ENCODE measurements around the gene CST6.
A peak's percentile ranks its signal among the peaks of the same experiment; 100 is the strongest.

Gene CST6

DNA sequence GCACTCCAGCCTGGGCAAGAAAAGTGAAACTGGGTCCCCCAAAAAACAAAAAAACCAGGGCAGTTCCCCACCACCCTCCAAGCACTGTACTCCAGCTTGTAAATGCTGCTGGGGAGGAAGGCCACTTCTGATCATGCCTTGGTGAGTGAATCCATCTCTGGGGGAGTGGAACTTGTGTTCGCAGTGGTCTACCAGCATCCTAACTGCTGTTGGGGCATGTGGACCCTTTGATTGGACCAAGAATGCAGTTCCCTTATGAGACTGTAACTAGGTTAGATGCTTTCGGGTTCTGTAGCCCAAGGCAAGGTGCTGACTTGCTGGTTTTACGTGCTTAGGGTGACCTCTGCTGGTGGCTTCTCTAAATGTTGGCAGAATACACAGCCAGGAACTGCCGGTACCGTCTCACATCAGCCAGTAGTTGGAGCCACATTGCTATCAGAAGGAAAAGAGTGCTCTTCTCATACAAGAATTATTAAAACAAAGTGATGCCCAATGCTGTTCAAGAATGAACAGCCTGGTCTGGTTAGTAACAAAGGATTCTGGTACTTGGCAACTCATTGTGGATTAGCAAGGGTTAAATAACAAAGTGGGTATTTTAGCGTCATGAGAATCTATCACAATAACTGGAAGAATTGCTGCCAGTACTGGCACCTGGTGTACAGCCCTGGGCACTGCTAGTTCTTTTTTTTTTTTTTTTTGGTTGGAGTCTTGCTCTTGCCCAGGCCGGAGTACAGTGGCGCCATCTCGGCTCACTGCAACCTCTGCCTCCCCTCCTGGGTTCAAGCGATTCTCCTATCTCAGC, 22.8 kb upstream of the CST6 start:
- H3K36me3 ChIP-seq (ENCODE audit: control insufficient read depth, insufficient read depth, low read length) = peaks cover 3% of the 10 kb centered on the region; the same call in 1 of the 2 replicates
- H3K27ac ChIP-seq (ENCODE audit: low read depth, low read length) = no peak overlapping the region
- H3K4me1 ChIP-seq (ENCODE audit: control insufficient read depth, insufficient read depth, low read length) = no peaks in the 10 kb centered on the region
- no peak overlapping the region for H3K9ac ChIP-seq (ENCODE audit: low read length)
- no peaks in the 10 kb centered on the region for H3K27me3 ChIP-seq (ENCODE audit: control insufficient read depth, insufficient read depth, low read length)
- H3K9me3 ChIP-seq (ENCODE audit: control insufficient read depth, insufficient read depth, low read depth, low read length) = no peaks in the 10 kb centered on the region
- H3K4me3 ChIP-seq (ENCODE audit: low read depth, low read length) = no peak overlapping the region

DNA sequence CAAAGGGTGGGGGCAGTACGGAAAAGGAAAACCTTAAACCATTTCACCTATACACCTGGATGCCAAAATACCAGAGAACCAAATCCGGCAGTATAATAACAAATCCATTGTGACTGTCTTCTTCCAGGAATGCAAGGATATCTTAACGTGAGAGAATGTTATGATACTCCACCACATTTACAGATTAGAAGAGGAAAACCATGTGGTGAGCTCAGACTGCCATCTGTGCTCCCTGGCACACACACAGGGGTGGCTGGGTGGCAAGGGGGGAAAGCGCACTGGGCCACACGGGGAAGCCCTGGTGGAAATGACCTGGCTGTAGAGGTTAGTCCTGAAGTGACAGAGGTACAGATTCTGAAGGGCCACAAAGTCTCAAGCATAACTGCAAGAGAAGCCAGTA, 19.8 kb upstream of the CST6 start:
- Histone ChIP-seq H3K27ac (ENCODE audit: low read depth, low read length) (no peak overlapping the region), H3K9me3 (ENCODE audit: control insufficient read depth, insufficient read depth, low read depth, low read length) (no peaks in the 10 kb centered on the region), H3K27me3 (ENCODE audit: control insufficient read depth, insufficient read depth, low read length) (no peaks in the 10 kb centered on the region), H3K4me1 (ENCODE audit: control insufficient read depth, insufficient read depth, low read length) (no peaks in the 10 kb centered on the region), H3K9ac (ENCODE audit: low read length) (no peak overlapping the region), H3K36me3 (ENCODE audit: control insufficient read depth, insufficient read depth, low read length) (peaks cover 4% of the 10 kb centered on the region; the same call in 1 of the 2 replicates), H3K4me3 (ENCODE audit: low read depth, low read length) (no peak overlapping the region)

DNA sequence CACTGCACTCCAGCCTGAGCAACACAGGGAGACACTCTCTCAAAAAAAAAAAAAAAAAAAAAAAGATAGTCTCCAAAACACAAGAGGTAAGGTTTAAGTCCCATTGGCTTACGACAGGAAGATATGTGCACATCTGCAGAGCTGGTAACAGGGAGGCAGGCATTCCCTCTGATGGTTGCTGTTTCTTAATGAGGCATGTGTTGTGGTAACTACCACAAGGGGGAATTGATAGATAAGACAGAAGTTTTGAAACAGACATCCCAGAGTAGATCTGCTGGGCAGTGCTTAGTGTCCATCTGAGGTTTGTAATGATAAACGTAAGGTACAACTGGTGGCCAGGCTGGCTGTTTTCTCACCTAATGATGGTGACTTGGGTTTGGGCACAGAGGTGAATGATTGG, 14.5 kb upstream of the CST6 start:
- Histone ChIP-seq H3K27ac (ENCODE audit: low read depth, low read length) (no peak overlapping the region), H3K4me3 (ENCODE audit: low read depth, low read length) (no peak overlapping the region), H3K4me1 (ENCODE audit: control insufficient read depth, insufficient read depth, low read length) (no peaks in the 10 kb centered on the region), H3K36me3 (ENCODE audit: control insufficient read depth, insufficient read depth, low read length) (peaks cover 35% of the 10 kb centered on the region), H3K27me3 (ENCODE audit: control insufficient read depth, insufficient read depth, low read length) (no peaks in the 10 kb centered on the region), H3K9me3 (ENCODE audit: control insufficient read depth, insufficient read depth, low read depth, low read length) (no peaks in the 10 kb centered on the region), H3K9ac (ENCODE audit: low read length) (no peak overlapping the region)

DNA sequence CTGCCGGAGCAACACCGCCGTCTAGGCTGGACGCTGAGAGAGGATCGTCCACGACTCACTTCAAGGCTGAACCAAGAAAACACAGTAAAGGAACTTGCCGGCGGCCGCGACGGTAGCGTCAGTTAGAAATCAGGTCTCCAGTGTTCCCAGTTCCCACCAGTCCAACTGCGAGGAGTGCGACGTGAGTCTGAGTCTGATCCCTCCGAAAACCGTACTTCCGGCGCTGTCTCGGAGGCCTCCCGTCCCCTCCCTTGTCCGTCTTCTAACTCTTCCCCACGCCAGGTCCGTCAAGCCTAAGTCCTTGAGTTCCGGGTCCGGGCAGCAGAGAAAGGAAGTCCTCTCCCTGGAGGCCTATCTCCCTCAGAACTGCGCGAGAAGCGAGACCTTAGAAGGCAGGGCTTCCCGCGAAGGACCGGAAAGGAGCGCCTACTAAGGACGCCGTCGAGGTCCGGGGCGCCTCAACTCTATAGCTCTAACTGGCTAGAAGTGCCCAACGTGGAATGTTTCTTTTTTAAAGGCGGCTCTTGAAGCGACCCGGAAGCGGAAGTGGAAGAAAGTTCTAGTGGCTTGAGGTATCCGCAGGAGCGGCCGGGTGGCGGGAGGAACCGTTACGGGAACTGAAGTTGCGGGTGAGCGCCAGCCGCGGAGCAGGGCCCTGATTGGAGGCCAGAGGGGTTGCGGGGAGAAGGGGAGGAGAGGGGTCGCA, 9.7 kb upstream of the CST6 start, which contains the start of the genes BANF1 and EIF1AD:
BANF1 (plus strand) TSS at position 562 of the 706 bp plus-strand sequence. CDS start 748 bp downstream, outside the sequence.
EIF1AD (minus strand) TSS at position 216 of the 706 bp plus-strand sequence. CDS start 1,768 bp downstream, outside the sequence.
- Histone ChIP-seq H3K27me3 (ENCODE audit: control insufficient read depth, insufficient read depth, low read length) (no peaks in the 10 kb centered on the region), H3K4me3 (ENCODE audit: low read depth, low read length) (peak within 1 kb of the TSS; percentile 84), H3K27ac (ENCODE audit: low read depth, low read length) (peak within 1 kb of the TSS; percentile 84; the same call in 1 of the 2 replicates), H3K4me1 (ENCODE audit: control insufficient read depth, insufficient read depth, low read length) (peaks cover 8% of the 10 kb centered on the region), H3K36me3 (ENCODE audit: control insufficient read depth, insufficient read depth, low read length) (peaks cover 52% of the 10 kb centered on the region), H3K9ac (ENCODE audit: low read length) (peak within 1 kb of the TSS; percentile 77), H3K9me3 (ENCODE audit: control insufficient read depth, insufficient read depth, low read depth, low read length) (no peaks in the 10 kb centered on the region)

DNA sequence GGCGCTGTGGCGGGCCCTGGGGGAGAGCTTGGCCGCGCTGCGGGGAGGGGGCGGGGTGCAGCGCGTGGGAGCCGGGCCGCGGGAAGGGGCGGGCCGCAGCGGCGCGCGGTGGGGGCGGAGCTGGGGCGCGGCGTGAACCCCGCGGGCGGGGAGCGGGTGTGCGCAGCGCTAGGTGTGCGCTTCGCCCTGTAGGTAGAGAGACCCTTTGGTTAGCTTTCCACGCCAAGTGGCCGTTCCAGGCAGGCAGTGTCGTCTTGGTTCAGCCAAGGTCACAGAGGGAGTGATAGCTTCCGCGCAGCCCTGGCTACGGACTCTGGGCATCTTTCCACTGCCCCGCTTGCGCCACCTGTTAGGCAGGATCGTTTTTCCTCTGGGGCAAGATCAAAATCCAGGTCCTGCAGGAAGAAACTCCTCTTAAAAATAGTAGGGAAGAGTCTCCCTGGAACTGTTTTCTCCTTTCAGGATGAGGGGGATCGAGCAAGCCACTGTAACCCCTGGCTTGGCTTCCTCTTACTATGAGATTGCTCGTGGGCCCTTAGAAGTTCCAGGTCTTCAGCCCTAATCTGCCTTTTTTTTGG, 9.1 kb upstream of the CST6 start:
- H3K4me3 ChIP-seq (ENCODE audit: low read depth, low read length) = peak overlapping the region; percentile 84
- H3K27me3 ChIP-seq (ENCODE audit: control insufficient read depth, insufficient read depth, low read length) = no peaks in the 10 kb centered on the region
- H3K9ac ChIP-seq (ENCODE audit: low read length) = peak overlapping the region; percentile 77
- H3K9me3 ChIP-seq (ENCODE audit: control insufficient read depth, insufficient read depth, low read depth, low read length) = no peaks in the 10 kb centered on the region
- peaks cover 14% of the 10 kb centered on the region for H3K4me1 ChIP-seq (ENCODE audit: control insufficient read depth, insufficient read depth, low read length)
- peaks cover 45% of the 10 kb centered on the region for H3K36me3 ChIP-seq (ENCODE audit: control insufficient read depth, insufficient read depth, low read length)
- peak overlapping the region; percentile 84; the same call in 1 of the 2 replicates for H3K27ac ChIP-seq (ENCODE audit: low read depth, low read length)

DNA sequence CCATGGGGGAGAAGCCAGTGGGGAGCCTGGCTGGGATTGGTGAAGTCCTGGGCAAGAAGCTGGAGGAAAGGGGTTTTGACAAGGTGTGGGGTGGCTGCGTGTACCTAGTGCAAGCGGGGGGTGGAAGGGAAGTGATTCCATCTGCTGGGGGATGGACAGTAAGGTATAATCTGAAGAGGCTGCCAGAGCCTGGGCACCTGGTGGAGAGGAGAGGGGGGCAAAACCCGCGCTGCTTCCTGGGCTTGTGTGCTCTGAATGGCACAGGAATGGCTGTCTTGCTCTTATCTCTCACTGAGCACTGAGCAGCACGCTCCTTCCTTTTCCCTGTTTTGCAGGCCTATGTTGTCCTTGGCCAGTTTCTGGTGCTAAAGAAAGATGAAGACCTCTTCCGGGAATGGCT, 8.5 kb upstream of the CST6 start:
- H3K9me3 ChIP-seq (ENCODE audit: control insufficient read depth, insufficient read depth, low read depth, low read length) = no peaks in the 10 kb centered on the region
- H3K4me3 ChIP-seq (ENCODE audit: low read depth, low read length) = peak overlapping the region; percentile 84
- H3K27ac ChIP-seq (ENCODE audit: low read depth, low read length) = no peak overlapping the region
- H3K4me1 ChIP-seq (ENCODE audit: control insufficient read depth, insufficient read depth, low read length) = peaks cover 14% of the 10 kb centered on the region
- H3K9ac ChIP-seq (ENCODE audit: low read length) = peak overlapping the region; percentile 77
- no peaks in the 10 kb centered on the region for H3K27me3 ChIP-seq (ENCODE audit: control insufficient read depth, insufficient read depth, low read length)
- peaks cover 40% of the 10 kb centered on the region for H3K36me3 ChIP-seq (ENCODE audit: control insufficient read depth, insufficient read depth, low read length)

DNA sequence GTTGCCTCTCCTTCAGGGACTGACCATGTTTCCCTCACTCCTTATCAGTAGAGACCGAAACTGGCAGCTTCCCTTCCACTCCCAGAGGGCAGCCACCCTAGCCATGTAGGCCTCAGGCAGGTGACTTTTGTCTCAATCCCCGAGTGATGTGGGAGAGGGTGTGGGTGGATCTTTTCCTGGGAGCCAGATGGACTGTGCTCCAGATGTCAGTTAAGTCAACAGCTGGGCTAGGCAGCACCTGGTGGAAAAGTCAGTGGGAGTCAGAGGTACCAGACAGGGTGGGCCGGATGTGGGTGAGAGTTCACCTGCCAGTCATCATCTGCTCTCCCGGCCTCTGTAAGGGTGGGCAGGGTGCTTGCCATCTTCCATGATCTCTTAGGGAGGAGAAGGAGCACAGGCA, 7.6 kb upstream of the CST6 start:
- H3K9ac ChIP-seq (ENCODE audit: low read length) = no peak overlapping the region
- no peaks in the 10 kb centered on the region for H3K27me3 ChIP-seq (ENCODE audit: control insufficient read depth, insufficient read depth, low read length)
- H3K4me1 ChIP-seq (ENCODE audit: control insufficient read depth, insufficient read depth, low read length) = peaks cover 17% of the 10 kb centered on the region
- H3K27ac ChIP-seq (ENCODE audit: low read depth, low read length) = no peak overlapping the region
- no peaks in the 10 kb centered on the region for H3K9me3 ChIP-seq (ENCODE audit: control insufficient read depth, insufficient read depth, low read depth, low read length)
- H3K4me3 ChIP-seq (ENCODE audit: low read depth, low read length) = no peak overlapping the region
- peaks cover 31% of the 10 kb centered on the region for H3K36me3 ChIP-seq (ENCODE audit: control insufficient read depth, insufficient read depth, low read length)

DNA sequence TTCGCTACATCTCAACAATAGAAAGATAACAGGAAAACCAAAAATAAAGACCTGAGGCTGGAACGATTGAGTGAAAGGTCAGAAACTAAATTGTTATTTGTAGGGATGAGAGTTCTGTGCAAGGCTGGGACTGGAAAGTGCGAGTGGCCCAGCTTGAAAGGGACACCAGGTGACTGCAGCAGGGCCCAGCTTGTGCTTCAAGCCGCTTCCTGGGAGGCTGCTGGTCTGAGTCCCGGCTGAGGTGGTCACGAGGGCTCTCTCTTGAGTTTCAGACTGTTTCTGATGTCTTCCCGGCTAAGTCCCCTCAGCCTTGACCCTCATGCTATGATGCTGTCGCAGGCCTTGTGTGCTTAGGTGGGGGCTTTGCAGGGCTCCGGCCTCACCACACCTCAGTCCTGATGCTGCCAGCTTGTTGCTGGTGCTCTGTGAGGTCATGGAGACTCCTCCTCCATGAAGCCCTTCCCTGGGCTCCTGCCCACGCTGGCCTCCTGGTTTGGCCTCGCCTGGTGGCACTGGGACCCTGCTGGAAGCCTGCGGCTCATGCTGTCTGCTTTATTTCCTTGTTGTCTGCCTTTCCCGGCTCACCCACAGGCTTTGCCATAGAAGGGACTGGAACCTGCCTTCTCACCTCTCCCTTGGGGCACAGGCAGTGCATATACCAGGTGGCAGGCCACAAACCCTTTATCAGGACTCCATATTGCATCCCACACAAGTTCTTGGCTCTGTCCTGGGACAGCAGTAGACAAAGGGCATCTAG, 5.5 kb upstream of the CST6 start:
- Histone ChIP-seq H3K27ac (ENCODE audit: low read depth, low read length) (no peak overlapping the region), H3K9ac (ENCODE audit: low read length) (peak overlapping the region; percentile 27), H3K27me3 (ENCODE audit: control insufficient read depth, insufficient read depth, low read length) (peaks cover 1% of the 10 kb centered on the region), H3K4me3 (ENCODE audit: low read depth, low read length) (no peak overlapping the region), H3K9me3 (ENCODE audit: control insufficient read depth, insufficient read depth, low read depth, low read length) (no peaks in the 10 kb centered on the region), H3K36me3 (ENCODE audit: control insufficient read depth, insufficient read depth, low read length) (peaks cover 18% of the 10 kb centered on the region), H3K4me1 (ENCODE audit: control insufficient read depth, insufficient read depth, low read length) (peaks cover 17% of the 10 kb centered on the region)

DNA sequence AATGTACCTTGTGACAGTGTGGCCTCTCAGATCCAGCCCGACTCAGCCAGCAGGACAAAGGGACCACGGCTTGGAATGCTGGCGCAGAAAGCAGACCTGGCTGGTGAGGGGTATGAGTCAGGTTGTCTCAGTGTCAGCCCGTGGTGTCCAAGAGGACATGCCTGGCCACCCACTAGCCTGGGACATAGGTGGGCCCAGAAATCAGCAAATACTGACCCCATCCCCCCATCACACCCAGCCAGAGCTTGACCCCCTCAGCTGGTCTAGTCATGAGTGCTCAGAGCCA, 5.0 kb upstream of the CST6 start:
- peaks cover 18% of the 10 kb centered on the region for H3K36me3 ChIP-seq (ENCODE audit: control insufficient read depth, insufficient read depth, low read length)
- H3K27me3 ChIP-seq (ENCODE audit: control insufficient read depth, insufficient read depth, low read length) = peaks cover 7% of the 10 kb centered on the region
- peak overlapping the region; percentile 27 for H3K9ac ChIP-seq (ENCODE audit: low read length)
- H3K27ac ChIP-seq (ENCODE audit: low read depth, low read length) = no peak overlapping the region
- H3K4me1 ChIP-seq (ENCODE audit: control insufficient read depth, insufficient read depth, low read length) = peaks cover 17% of the 10 kb centered on the region
- no peak overlapping the region for H3K4me3 ChIP-seq (ENCODE audit: low read depth, low read length)
- no peaks in the 10 kb centered on the region for H3K9me3 ChIP-seq (ENCODE audit: control insufficient read depth, insufficient read depth, low read depth, low read length)

DNA sequence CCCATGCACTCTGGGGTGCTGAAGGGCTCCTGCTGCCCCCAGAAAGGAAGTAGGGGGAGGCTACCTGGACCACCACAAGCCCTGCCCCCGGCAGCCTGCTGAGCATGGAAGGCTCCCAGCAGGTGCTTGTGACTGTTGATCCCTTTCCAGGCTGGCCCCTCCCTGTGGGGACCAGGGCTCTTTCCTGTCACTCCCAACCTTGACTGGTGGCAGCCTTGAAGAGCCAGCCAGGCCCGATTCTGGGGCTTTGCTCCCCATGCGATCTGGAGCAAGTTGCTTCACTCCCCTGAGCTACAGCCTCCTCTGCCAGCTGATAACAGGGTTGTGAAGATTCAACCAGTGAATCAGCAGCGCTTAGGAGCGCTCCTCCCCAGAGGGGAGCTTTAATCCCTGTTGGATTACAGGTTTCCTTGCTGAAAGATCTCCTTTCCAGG, 4.6 kb upstream of the CST6 start:
- H3K4me3 ChIP-seq (ENCODE audit: low read depth, low read length) = no peak overlapping the region
- H3K27me3 ChIP-seq (ENCODE audit: control insufficient read depth, insufficient read depth, low read length) = peaks cover 10% of the 10 kb centered on the region
- H3K4me1 ChIP-seq (ENCODE audit: control insufficient read depth, insufficient read depth, low read length) = peaks cover 17% of the 10 kb centered on the region
- no peaks in the 10 kb centered on the region for H3K9me3 ChIP-seq (ENCODE audit: control insufficient read depth, insufficient read depth, low read depth, low read length)
- peaks cover 18% of the 10 kb centered on the region for H3K36me3 ChIP-seq (ENCODE audit: control insufficient read depth, insufficient read depth, low read length)
- no peak overlapping the region for H3K27ac ChIP-seq (ENCODE audit: low read depth, low read length)
- H3K9ac ChIP-seq (ENCODE audit: low read length) = peak overlapping the region; percentile 27
